H1 (cell line): ENCODE data around the gene SPANXN1. TPM values are rescaled to one million over a fixed set of nuclear protein-coding genes. Genes with fewer than 3 reads are reported as not detected.
"Not testable (repeated sequence)": the region's sequence is repeated elsewhere in the genome, so short reads cannot be mapped to it uniquely, and the experiment has no call there.

Experiments
- CTCF ChIA-PET: fragments of 300-600 bp; sonication (Branson Sonifier 250); formaldehyde crosslinking; loops from one replicate; lab custom pipeline; 2021; ENCODE audit not compliant: partially characterized antibody; lab: Charles Lee
- POLR2A ChIA-PET: fragments of 300-600 bp; sonication (Branson Sonifier 250); formaldehyde crosslinking; loops from one replicate; lab custom pipeline; 2021; ENCODE audit warnings: inconsistent platforms; ENCODE audit not compliant: partially characterized antibody; lab: Charles Lee
- DNase-seq, 2 experiments: peaks; one replicate each; pipeline versions ENCODE4 v3.0.0 to v3.0.0-alpha.2; 2010 to 2022; ENCODE audit warnings: low spot score in 2 of 2, low read depth in 1 of 2, mixed read lengths in 1 of 2
- FAIRE-seq: peaks from 2 replicates; lab custom pipeline; 2011; peaks lifted over from hg19 to GRCh38; lab: Jason Lieb, UNC
- H2AFZ ChIP-seq: 2 replicates; pipeline ENCODE4 v1.8.1; 2012; ENCODE audit warnings: low read length, inconsistent platforms
- H2AK5ac ChIP-seq: 2 replicates; pipeline ENCODE4 v1.6.1; 2013; ENCODE audit warnings: low read depth, low read length
- H2BK120ac ChIP-seq: replicated peaks from 2 replicates; pipeline ENCODE3; 2013; ENCODE audit warnings: low read depth, low read length, inconsistent platforms
- H2BK12ac ChIP-seq: 2 replicates; pipeline ENCODE4 v1.6.1; 2013; ENCODE audit warnings: low read depth, low read length
- H2BK15ac ChIP-seq: 2 replicates; pipeline ENCODE4 v1.6.1; 2013; ENCODE audit warnings: low read length
- H2BK20ac ChIP-seq: 2 replicates; pipeline ENCODE4 v1.6.1; 2013; ENCODE audit warnings: low read length
- H2BK5ac ChIP-seq: 2 replicates; pipeline ENCODE4 v1.6.1; 2013; ENCODE audit warnings: low read depth, low read length
- H3K14ac ChIP-seq: 2 replicates; pipeline ENCODE4 v1.6.1; 2013; ENCODE audit warnings: inconsistent platforms; ENCODE audit not compliant: insufficient read length
- H3K18ac ChIP-seq: 2 replicates; pipeline ENCODE4 v1.6.1; 2013; ENCODE audit warnings: low read length; ENCODE audit errors: extremely low read depth
- H3K23ac ChIP-seq: 2 replicates; pipeline ENCODE4 v1.6.1; 2013; ENCODE audit warnings: inconsistent platforms; ENCODE audit not compliant: insufficient read length
- H3K23me2 ChIP-seq: 2 replicates; pipeline ENCODE4 v1.6.1; 2013; ENCODE audit warnings: low read depth, low read length
- H3K27ac ChIP-seq: 2 replicates; pipeline ENCODE4 v1.6.1; 2011; ENCODE audit warnings: low read depth, low read length, inconsistent platforms
- H3K27me3 ChIP-seq, 4 experiments: replicated peaks in 1 of 4; 1 replicate in 1 of 4; 2 replicates in 3 of 4; pipeline versions ENCODE4 v1.6.1 to v1.8.1; 2011 to 2013; ENCODE audit warnings: low read length in 3 of 4, mild to moderate bottlenecking in 3 of 4, inconsistent platforms in 2 of 4, mixed read lengths in 2 of 4, moderate library complexity in 1 of 4; ENCODE audit not compliant: control insufficient read depth in 3 of 4, insufficient read depth in 3 of 4; ENCODE audit errors: extremely low read depth in 1 of 4
- H3K36me3 ChIP-seq, 4 experiments: 2 replicates each; pipeline versions ENCODE4 v1.6.1 to v1.8.1; 2011 to 2013; ENCODE audit warnings: mild to moderate bottlenecking in 4 of 4, low read length in 3 of 4, moderate library complexity in 2 of 4, control low read depth in 1 of 4, inconsistent platforms in 1 of 4; ENCODE audit not compliant: insufficient read depth in 4 of 4, control insufficient read depth in 2 of 4
- H3K4ac ChIP-seq: replicated peaks from 2 replicates; pipeline ENCODE3; 2013; ENCODE audit warnings: low read length, low read depth, mixed read lengths, inconsistent platforms; ENCODE audit not compliant: insufficient read length
- H3K4me1 ChIP-seq, 4 experiments: replicated peaks in 1 of 4; 1 replicate in 1 of 4; 2 replicates in 3 of 4; pipeline versions ENCODE4 v1.6.1 to v1.8.1; 2011 to 2013; ENCODE audit warnings: low read length in 3 of 4, inconsistent platforms in 2 of 4, mixed read lengths in 1 of 4; ENCODE audit not compliant: insufficient read depth in 4 of 4, control insufficient read depth in 3 of 4
- H3K4me2 ChIP-seq, 2 experiments: 2 replicates each; pipeline versions ENCODE4 v1.6.1 to v1.8.1; 2011 to 2013; ENCODE audit warnings: low read depth in 2 of 2, low read length in 2 of 2, control low read depth in 1 of 2, inconsistent platforms in 1 of 2, mild to moderate bottlenecking in 1 of 2; ENCODE audit not compliant: insufficient read depth in 1 of 2
- H3K4me3 ChIP-seq, 4 experiments: fragments of 200-600, 300-600 bp in 1 of 4; sonication (generic), shearing (Covaris generic), sonication (Bioruptor Twin) in 1 of 4; 2 replicates each; pipeline versions ENCODE4 v1.5.1 to v1.8.1; 2011 to 2016; ENCODE audit warnings: low read length in 4 of 4, low read depth in 3 of 4, control low read depth in 2 of 4, inconsistent platforms in 2 of 4, mild to moderate bottlenecking in 2 of 4, mixed read lengths in 1 of 4, moderate library complexity in 1 of 4; ENCODE audit not compliant: insufficient read depth in 2 of 4; ENCODE audit errors: extremely low read depth in 1 of 4
- H3K56ac ChIP-seq: replicated peaks from 2 replicates; pipeline ENCODE3; 2013; ENCODE audit warnings: low read depth, mild to moderate bottlenecking, mixed read lengths, low read length, inconsistent platforms; ENCODE audit not compliant: insufficient read length
- H3K79me1 ChIP-seq: 2 replicates; pipeline ENCODE4 v1.6.1; 2013; ENCODE audit warnings: low read depth, low read length, control low read depth
- H3K79me2 ChIP-seq, 2 experiments: 2 replicates each; pipeline versions ENCODE4 v1.6.1 to v1.8.1; 2012 to 2013; ENCODE audit warnings: low read length in 2 of 2, mild to moderate bottlenecking in 2 of 2, inconsistent platforms in 1 of 2; ENCODE audit not compliant: insufficient read depth in 2 of 2, control insufficient read depth in 1 of 2
- H3K9ac ChIP-seq, 4 experiments: replicated peaks in 1 of 4; 1 replicate in 1 of 4; 2 replicates in 3 of 4; pipeline versions ENCODE4 v1.6.1 to v1.8.1; 2011 to 2013; ENCODE audit warnings: low read depth in 3 of 4, low read length in 3 of 4, control low read depth in 2 of 4, mild to moderate bottlenecking in 2 of 4, moderate library complexity in 2 of 4, inconsistent platforms in 1 of 4; ENCODE audit errors: extremely low read depth in 1 of 4
- H3K9me3 ChIP-seq, 2 experiments: 2 replicates each; pipeline versions ENCODE4 v1.6.1 to v1.8.1; 2012 to 2013; ENCODE audit warnings: mild to moderate bottlenecking in 2 of 2, moderate library complexity in 2 of 2, control low read depth in 1 of 2, inconsistent platforms in 1 of 2, low read depth in 1 of 2, low read length in 1 of 2, mixed read lengths in 1 of 2; ENCODE audit not compliant: insufficient read depth in 2 of 2
- H4K20me1 ChIP-seq, 2 experiments: replicated peaks in 1 of 2; 2 replicates each; pipeline versions ENCODE3 to v1.8.1; 2011 to 2013; ENCODE audit warnings: inconsistent platforms in 2 of 2, low read length in 2 of 2, mild to moderate bottlenecking in 1 of 2; ENCODE audit not compliant: insufficient read depth in 2 of 2, control insufficient read depth in 1 of 2
- H4K5ac ChIP-seq: 2 replicates; pipeline ENCODE4 v1.6.1; 2013; ENCODE audit warnings: low read length, low read depth, mixed read lengths, inconsistent platforms; ENCODE audit not compliant: insufficient read length
- H4K8ac ChIP-seq: 2 replicates; pipeline ENCODE4 v1.8.0; 2013; ENCODE audit warnings: mild to moderate bottlenecking, moderate library complexity, low read length, inconsistent platforms; ENCODE audit not compliant: insufficient read depth; ENCODE audit errors: extremely low read depth
- H4K91ac ChIP-seq: replicated peaks from 2 replicates; pipeline ENCODE3; 2013; ENCODE audit warnings: low read length, mixed read lengths, inconsistent platforms; ENCODE audit not compliant: insufficient read length
- WGBS, 2 experiments: shearing (Covaris generic) in 1 of 2; methylation state at CpG; one replicate each; pipeline versions ENCODE4 v1.1.6 to v1.1.7; 2013 to 2015; ENCODE audit warnings: low lambda C conversion rate in 2 of 2, mixed read lengths in 2 of 2, inconsistent platforms in 1 of 2, low coverage in 1 of 2, missing lambda C conversion rate in 1 of 2; ENCODE audit not compliant: insufficient replicate concordance in 2 of 2, insufficient coverage in 1 of 2, insufficient read length in 1 of 2; ENCODE audit errors: extremely low coverage in 1 of 2, missing lambda C conversion rate in 1 of 2; 5-methylcytosine and 5-hydroxymethylcytosine counted together
- long read RNA-seq, 2 experiments: library from RNA in 1 of 2; library from capped mRNA in 1 of 2; stranded (forward); transcript quantifications; one replicate each; pipeline ENCODE4 v2.0.0, GENCODE V29; 2021; ENCODE audit warnings: inconsistent platforms in 1 of 2
- polyA minus RNA-seq, 3 experiments: library from RNA; depleted of rRNA, polyadenylated mRNA; stranded (reverse); fragments of >200 nt; gene quantifications; 1 replicate in 2 of 3; 2 replicates in 1 of 3; pipeline ENCODE4 v1.2.3, GENCODE V29; 2011
- polyA plus RNA-seq, 7 experiments: library from polyadenylated mRNA; depleted of rRNA in 3 of 7; stranded (reverse) in 5 of 7; unstranded in 2 of 7; fragments of >200 nt in 5 of 7; fragments of 200-250 nt in 2 of 7; gene quantifications; 1 replicate in 5 of 7; 2 replicates in 1 of 7; 4 replicates in 1 of 7; pipeline versions ENCODE4 v1.2.1 to v1.2.3, GENCODE V29; 2011 to 2013; ENCODE audit warnings: missing spikeins in 2 of 7, mixed read lengths in 2 of 7
- total RNA-seq: library from RNA; stranded (reverse); fragmentation: NEBNext Ultra II Directional; extraction: Animal tissue kit (Norgen Biotek cat#: 25700); gene quantifications from 2 replicates; pipeline ENCODE4 v1.2.1, GENCODE V29; 2021

Gene SPANXN1
- total RNA-seq = not detected in 2 replicates
- polyA plus RNA-seq (2011; rRNA removed) = not detected in 2 replicates
- polyA plus RNA-seq (2011; cell fraction: cytosol; rRNA removed) = not detected
- not detected for polyA plus RNA-seq (2011; cell fraction: nucleus; rRNA removed)
- not detected in 4 replicates for polyA plus RNA-seq (2012, experiment 1 of 2)
- not detected for polyA plus RNA-seq (2012, experiment 2 of 2)
- polyA plus RNA-seq (2013, experiment 1 of 2) = not detected
- polyA plus RNA-seq (2013, experiment 2 of 2) = not detected
- 0.19 TPM in 1 of 2 replicates, not detected in the other for polyA minus RNA-seq (2011; rRNA and poly(A)+ RNA removed)
- not detected for polyA minus RNA-seq (2011; cell fraction: cytosol; rRNA and poly(A)+ RNA removed)
- polyA minus RNA-seq (2011; cell fraction: nucleus; rRNA and poly(A)+ RNA removed) = not detected
- long read RNA-seq, experiment 1 = 0 reads
- long read RNA-seq, experiment 2 = 0 reads

GRCh38 chrX:145247203-145247602, at the start of gene SPANXN1:
Gene SPANXN1 (plus strand): TSS chrX:145247503. CDS start chrX:145247587, 84 bp downstream.
- H3K79me1 ChIP-seq, POLR2A ChIA-PET, H3K23me2 ChIP-seq, H2BK120ac ChIP-seq, H3K4me2 ChIP-seq, H3K9ac ChIP-seq, CTCF ChIA-PET, H3K4me3 ChIP-seq, H4K91ac ChIP-seq, H2BK15ac ChIP-seq, H2AK5ac ChIP-seq, FAIRE-seq, H2BK12ac ChIP-seq, H3K14ac ChIP-seq, H3K9me3 ChIP-seq, H3K27ac ChIP-seq, H3K27me3 ChIP-seq, H2AFZ ChIP-seq, H3K18ac ChIP-seq, H3K56ac ChIP-seq, H2BK5ac ChIP-seq, H4K20me1 ChIP-seq, H3K4me1 ChIP-seq, H2BK20ac ChIP-seq, H3K79me2 ChIP-seq, H4K5ac ChIP-seq, H4K8ac ChIP-seq, H3K4ac ChIP-seq, DNase-seq, H3K23ac ChIP-seq, H3K36me3 ChIP-seq: not testable (repeated sequence)
- 20% methylated on average over 4 of the region's 4 CpGs; no CpG with 5 or more reads in 1 of the 2 experiments for WGBS, 2 experiments
